H1 (cell line): ENCODE results near the gene LOXHD1.

Source experiments
- CHD2 ChIP-seq: IDR thresholded peaks from 2 replicates; pipeline ENCODE4 v1.6.1; 2012; ENCODE audit warnings: low read length, improper control_type of control experiment
- CTCF ChIP-seq, 3 experiments: IDR thresholded peaks; 1 replicate in 2 of 3; 2 replicates in 1 of 3; pipeline versions ENCODE4 v1.5.1 to v1.6.1; 2011; ENCODE audit warnings: low read length in 3 of 3, mild to moderate bottlenecking in 3 of 3, inconsistent platforms in 2 of 3, low read depth in 1 of 3, moderate library complexity in 1 of 3; ENCODE audit not compliant: insufficient read depth in 1 of 3; ENCODE audit errors: control extremely low read depth in 1 of 3
- JUN ChIP-seq: IDR thresholded peaks from 2 replicates; pipeline ENCODE4 v1.6.1; 2011; ENCODE audit warnings: low read depth, mild to moderate bottlenecking, improper control_type of control experiment, low read length
- POLR2AphosphoS5 ChIP-seq: IDR thresholded peaks from 2 replicates; pipeline ENCODE4 v1.6.1; 2011; ENCODE audit warnings: low read depth, low read length
- YY1 ChIP-seq: IDR thresholded peaks from 2 replicates; pipeline ENCODE4 v1.6.1; 2011; ENCODE audit warnings: low read depth, mild to moderate bottlenecking, low read length
- TF ChIP-seq, protein P1 (sequence below): IDR thresholded peaks from 2 replicates; pipeline ENCODE4 v1.6.1; 2012; ENCODE audit warnings: inconsistent platforms

DNA sequence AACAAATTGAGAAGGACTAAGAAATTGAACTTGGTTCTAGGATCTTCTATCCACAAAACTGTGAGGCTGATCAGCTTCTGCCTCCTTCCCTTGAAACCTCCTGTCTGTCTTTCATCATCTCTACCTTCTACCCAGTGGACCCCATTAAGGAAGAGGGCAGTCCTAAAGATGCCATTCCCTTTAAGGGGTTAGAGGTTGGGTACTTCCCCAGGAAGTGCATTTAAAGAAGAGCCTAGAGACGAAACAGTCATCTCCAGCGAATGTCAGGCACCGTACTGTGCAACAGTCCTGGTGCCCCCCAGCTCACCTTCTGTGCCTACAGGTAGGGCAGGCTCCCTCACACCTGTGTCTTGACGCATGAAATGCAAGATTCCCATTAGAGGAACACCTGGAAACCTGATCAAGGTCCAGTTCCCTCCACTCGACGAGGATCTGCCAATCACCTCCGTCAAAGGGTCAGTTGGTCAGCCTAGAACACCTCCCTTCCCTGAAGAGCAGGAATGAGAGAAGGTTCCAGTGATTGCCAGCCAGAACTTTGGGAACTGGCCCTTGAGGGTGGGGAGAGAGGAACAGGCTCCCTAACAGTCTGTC lies 20.9 kb downstream of the LOXHD1 start:
- TF ChIP-seq, protein P1, sequence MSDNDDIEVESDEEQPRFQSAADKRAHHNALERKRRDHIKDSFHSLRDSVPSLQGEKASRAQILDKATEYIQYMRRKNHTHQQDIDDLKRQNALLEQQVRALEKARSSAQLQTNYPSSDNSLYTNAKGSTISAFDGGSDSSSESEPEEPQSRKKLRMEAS = no peak
- no peak for TF ChIP-seq CTCF (IDR thresholded peaks at IDR 0.05; ENCODE audit: control extremely low read depth in 1 of 3, insufficient read depth in 1 of 3, low read depth in 1 of 3, low read length in 3 of 3)
- TF ChIP-seq CHD2 = no peak
- no peak for TF ChIP-seq JUN
- no peak for TF ChIP-seq YY1
- TF ChIP-seq POLR2AphosphoS5 = no peak
